A549 (cell line): ENCODE data around the gene PLK1.

ENCODE experiments used
- CHD2 ChIP-seq: fragments of 150-350 bp; IDR thresholded peaks from 2 replicates; pipeline ENCODE4 v1.6.1; 2014; ENCODE audit warnings: low read length; ENCODE audit not compliant: partially characterized antibody
- CTCF ChIP-seq: fragments of >200 bp; sonication (Bioruptor Twin); formaldehyde crosslinking; IDR thresholded peaks from 3 replicates; pipeline ENCODE4 v1.5.1; 2016
- EP300 ChIP-seq, 2 experiments: fragments of >200 bp; sonication (Bioruptor Twin); formaldehyde crosslinking; IDR thresholded peaks; 2 replicates in 1 of 2; 3 replicates in 1 of 2; pipeline ENCODE4 v1.6.1; 2016 to 2017
- HMGXB4 ChIP-seq: fragments of 250-450 bp; sonication (Bioruptor Pico); IDR thresholded peaks from 2 replicates; pipeline ENCODE4 v1.5.0; 2021; ENCODE audit warnings: mild to moderate bottlenecking, moderate library complexity, borderline replicate concordance
- KDM5A ChIP-seq: fragments of 200-600 bp; sonication (generic); IDR thresholded peaks from 2 replicates; pipeline ENCODE4 v1.6.1; 2016; ENCODE audit warnings: antibody characterized with exemption, mild to moderate bottlenecking
- POLR2A ChIP-seq: IDR thresholded peaks from 2 replicates; pipeline ENCODE4 v1.6.1; 2012; ENCODE audit warnings: mild to moderate bottlenecking, low read length
- RAD21 ChIP-seq, 2 experiments: fragments of >200 bp in 1 of 2; sonication (Bioruptor Twin) in 1 of 2; formaldehyde crosslinking in 1 of 2; IDR thresholded peaks in 1 of 2; conservative IDR thresholded peaks in 1 of 2; 2 replicates in 1 of 2; 3 replicates in 1 of 2; pipeline ENCODE4 v1.6.1; 2012 to 2018; ENCODE audit warnings: inconsistent platforms in 1 of 2
- RFX5 ChIP-seq: fragments of 450-650 bp; IDR thresholded peaks from 2 replicates; pipeline ENCODE4 v1.7.1; 2014; ENCODE audit warnings: antibody characterized with exemption, mild to moderate bottlenecking, moderate library complexity
- RNF2 ChIP-seq: fragments of 200-600 bp; sonication (generic); IDR thresholded peaks from 2 replicates; pipeline ENCODE4 v1.6.1; 2016; ENCODE audit warnings: low read depth, mild to moderate bottlenecking, antibody characterized with exemption, moderate library complexity, borderline replicate concordance
- TP53 ChIP-seq: fragments of 250-450 bp; sonication (Bioruptor Pico); IDR thresholded peaks from 2 replicates; pipeline ENCODE4 v1.5.0; 2021; ENCODE audit warnings: mild to moderate bottlenecking, moderate library complexity
- ZFP36 ChIP-seq: fragments of 450-650 bp; IDR thresholded peaks from 2 replicates; pipeline ENCODE4 v1.6.1; 2014; ENCODE audit warnings: borderline replicate concordance; ENCODE audit not compliant: partially characterized antibody
- TF ChIP-seq, protein P1 (sequence below): IDR thresholded peaks from 2 replicates; pipeline ENCODE4 v1.6.1; 2012

DNA sequence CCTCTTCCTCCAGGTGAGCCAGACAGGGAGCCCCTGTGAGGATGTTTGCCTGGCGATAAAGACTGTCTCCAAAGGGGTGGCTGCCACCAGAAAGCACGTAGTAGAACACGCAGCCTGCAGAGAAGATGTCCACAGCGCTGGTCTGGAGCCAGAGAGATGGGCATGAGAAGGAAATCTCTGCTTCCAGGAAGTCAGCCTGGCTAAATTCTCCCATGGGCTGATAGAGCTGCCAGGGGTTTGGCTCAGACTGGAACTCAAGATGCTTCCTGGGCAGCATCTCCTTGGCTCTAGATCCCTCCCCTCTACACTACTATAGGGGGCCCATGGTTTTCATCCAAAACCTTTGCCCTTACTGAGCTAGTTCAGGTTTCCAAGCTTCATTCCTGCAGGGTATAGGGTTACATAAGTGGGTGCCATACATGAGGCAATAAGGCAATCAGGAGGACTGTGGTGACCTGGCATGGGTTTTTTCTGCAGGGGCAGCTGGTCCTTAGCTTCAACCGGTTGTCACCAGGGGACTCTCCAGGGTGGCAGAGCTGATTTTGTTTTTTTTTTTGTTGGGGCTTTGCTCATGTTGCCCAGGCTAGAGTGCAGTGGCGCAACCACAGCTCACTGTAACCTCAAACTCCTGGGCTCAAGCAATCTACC, 13.6 kb downstream of the PLK1 start:
- TF ChIP-seq CTCF (no peak), RFX5 (no peak), RNF2 (no peak), EP300 (IDR thresholded peaks at IDR 0.05) (no peak), RAD21 (conservative IDR thresholded peaks at IDR 0.05 in 1 of 2, IDR thresholded peaks at IDR 0.05 in 1 of 2) (no peak), TP53 (CRISPR knock-in tag) (no peak), CHD2 (no peak), POLR2A (no peak), HMGXB4 (CRISPR knock-in tag) (no peak), KDM5A (no peak), ZFP36 (no peak)
- TF ChIP-seq, protein P1, sequence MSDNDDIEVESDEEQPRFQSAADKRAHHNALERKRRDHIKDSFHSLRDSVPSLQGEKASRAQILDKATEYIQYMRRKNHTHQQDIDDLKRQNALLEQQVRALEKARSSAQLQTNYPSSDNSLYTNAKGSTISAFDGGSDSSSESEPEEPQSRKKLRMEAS = no peak
